ENCODE results near the gene YIPF1.
"Not testable (repeated sequence)": the region's sequence is repeated elsewhere in the genome, so short reads cannot be mapped to it uniquely, and the experiment has no call there.

The YIPF1 gene

GRCh38 chr1:53860967-53861411 is 28.6 kb downstream of the YIPF1 start:
- in situ Hi-C loops (cut with HindIII; ENCODE audit: low pct_ligation_motif_present, low pct_unique_long_range_greater_than_20kb, low sequenced_read_pairs), result no loop called here
- DNase-seq, result peak; percentile 59

GRCh38 chr1:53851571-53852285 is 37.9 kb downstream of the YIPF1 start:
- no peak for DNase-seq
- in situ Hi-C loops (cut with HindIII; ENCODE audit: low pct_ligation_motif_present, low pct_unique_long_range_greater_than_20kb, low sequenced_read_pairs), result no loop called here

DNA sequence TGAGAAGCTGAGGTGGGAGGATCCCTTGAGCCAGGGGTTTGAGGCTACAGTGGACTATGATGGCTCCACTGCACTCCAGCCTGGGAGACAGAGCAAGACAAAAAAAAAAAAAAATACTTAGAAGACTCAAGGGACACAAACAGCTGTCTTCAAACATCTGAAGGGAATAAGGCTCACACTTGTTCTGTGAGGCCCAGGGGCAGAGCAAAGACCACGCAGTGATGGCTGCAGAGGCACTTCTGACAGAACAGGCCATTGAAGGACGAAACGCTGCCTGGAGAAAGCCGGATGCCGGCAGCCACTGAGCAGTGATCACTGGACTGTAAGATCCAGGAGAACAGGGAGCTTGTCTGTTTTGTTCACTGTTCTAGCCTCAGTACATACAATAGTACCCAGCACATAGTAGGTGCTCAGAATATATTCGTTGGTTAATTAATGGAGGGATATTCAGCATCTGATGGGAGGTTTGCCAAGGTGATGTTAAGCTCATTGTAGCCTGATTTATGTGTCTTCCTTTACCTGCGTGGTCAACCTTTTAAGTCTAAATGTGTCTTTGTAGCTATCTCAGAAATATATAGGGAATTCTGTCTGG is 39.4 kb downstream of the YIPF1 start:
- in situ Hi-C loops (cut with HindIII; ENCODE audit: low pct_ligation_motif_present, low pct_unique_long_range_greater_than_20kb, low sequenced_read_pairs), result no loop called here
- no peak for DNase-seq

GRCh38 chr1:53847980-53848379 is 41.6 kb downstream of the YIPF1 start:
- in situ Hi-C loops (cut with HindIII; ENCODE audit: low pct_ligation_motif_present, low pct_unique_long_range_greater_than_20kb, low sequenced_read_pairs), result no loop called here
- no peak for DNase-seq

DNA sequence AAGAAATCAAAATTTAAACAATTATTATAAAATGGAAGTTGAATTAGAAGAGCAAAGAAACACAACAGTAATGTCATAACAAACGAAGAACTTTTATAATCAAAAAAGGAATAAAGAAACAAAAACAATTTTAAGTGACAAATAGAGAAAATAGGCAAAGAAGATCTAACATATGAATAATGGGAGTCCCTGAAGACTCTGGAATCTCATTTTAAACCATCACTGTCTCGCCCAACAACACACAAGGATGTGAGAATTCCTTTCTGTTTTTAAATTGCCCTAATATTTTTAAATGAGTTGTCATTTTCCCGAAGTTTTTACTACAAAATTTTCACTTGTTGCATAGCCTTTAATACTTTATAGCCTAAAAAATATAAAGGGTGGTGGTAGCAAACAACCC is 47.2 kb downstream of the YIPF1 start:
- DNase-seq, result no peak
- in situ Hi-C loops (cut with HindIII; ENCODE audit: low pct_ligation_motif_present, low pct_unique_long_range_greater_than_20kb, low sequenced_read_pairs), result no loop called here

- in situ Hi-C loops (cut with HindIII; ENCODE audit: low pct_ligation_motif_present, low pct_unique_long_range_greater_than_20kb, low sequenced_read_pairs), result no loop called here
Measured at GRCh38 chr1:53838654-53838974, 51.0 kb downstream of the YIPF1 start.

GRCh38 chr1:53837924-53838653 is 51.5 kb downstream of the YIPF1 start, which contains the start of gene NDC1:
Gene NDC1 (minus strand): TSS chr1:53838296. CDS start chr1:53838261, 35 bp downstream.
- in situ Hi-C loops (cut with HindIII; ENCODE audit: low pct_ligation_motif_present, low pct_unique_long_range_greater_than_20kb, low sequenced_read_pairs), result no loop called here
- DNase-seq, result peak; percentile 95

More at GRCh38 chr1:53838654-53838974, 51.0 kb downstream of the YIPF1 start:
- no peak for DNase-seq

- in situ Hi-C loops (cut with HindIII; ENCODE audit: low pct_ligation_motif_present, low pct_unique_long_range_greater_than_20kb, low sequenced_read_pairs), result no loop called here
- peak; percentile 16 for DNase-seq
Measured at GRCh38 chr1:53837646-53837923, 52.0 kb downstream of the YIPF1 start.

DNA sequence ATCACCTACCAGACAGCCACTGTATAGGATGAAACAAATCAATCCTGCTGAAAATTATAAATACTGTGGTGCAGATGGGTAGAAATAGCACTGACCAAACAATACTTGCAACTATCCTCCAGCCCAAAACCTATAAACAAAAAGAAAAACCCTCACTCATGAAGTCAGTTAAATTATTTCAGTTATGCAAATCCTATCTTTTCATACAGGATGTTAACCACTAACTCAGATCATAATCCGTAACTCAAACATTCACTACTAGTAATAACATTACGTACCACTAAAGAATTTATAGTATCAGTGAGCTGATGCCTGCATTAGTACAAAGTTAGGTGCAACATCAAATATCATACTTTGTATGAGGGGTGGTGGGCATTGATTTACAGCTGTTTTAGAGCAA is 54.1 kb downstream of the YIPF1 start:
- DNase-seq, result no peak
- in situ Hi-C loops (cut with HindIII; ENCODE audit: low pct_ligation_motif_present, low pct_unique_long_range_greater_than_20kb, low sequenced_read_pairs), result no loop called here

GRCh38 chr1:53834776-53835175 is 54.8 kb downstream of the YIPF1 start:
- in situ Hi-C loops (cut with HindIII; ENCODE audit: low pct_ligation_motif_present, low pct_unique_long_range_greater_than_20kb, low sequenced_read_pairs), result no loop called here
- DNase-seq, result no peak

- in situ Hi-C loops (cut with HindIII; ENCODE audit: low pct_ligation_motif_present, low pct_unique_long_range_greater_than_20kb, low sequenced_read_pairs), result no loop called here
- DNase-seq, result no peak
Measured at GRCh38 chr1:53833393-53833792, 56.2 kb downstream of the YIPF1 start.

DNA sequence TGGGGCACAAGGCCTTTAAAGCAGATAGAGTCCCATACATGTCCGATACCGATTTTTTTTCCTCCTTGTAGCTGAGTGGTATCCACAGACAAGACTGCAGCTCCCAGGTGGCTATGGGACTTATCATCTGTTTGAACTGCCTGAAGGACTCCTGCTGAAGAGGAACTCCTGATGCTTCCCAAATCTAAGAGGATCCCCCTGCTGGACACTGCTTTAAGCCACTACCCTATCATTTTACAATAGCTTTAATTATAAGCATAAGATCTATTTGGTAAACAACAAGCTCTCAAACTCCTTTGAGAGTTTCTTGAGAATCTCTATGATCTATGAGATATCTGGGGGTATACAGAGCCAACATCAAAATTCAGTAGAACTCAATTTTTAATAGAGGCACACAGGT is 63.2 kb downstream of the YIPF1 start:
- in situ Hi-C loops (cut with HindIII; ENCODE audit: low pct_ligation_motif_present, low pct_unique_long_range_greater_than_20kb, low sequenced_read_pairs), result no loop called here
- peak; percentile 4 for DNase-seq

- DNase-seq, result no peak
- in situ Hi-C loops (cut with HindIII; ENCODE audit: low pct_ligation_motif_present, low pct_unique_long_range_greater_than_20kb, low sequenced_read_pairs), result no loop called here
Measured at GRCh38 chr1:53825306-53825705, 64.3 kb downstream of the YIPF1 start.

DNA sequence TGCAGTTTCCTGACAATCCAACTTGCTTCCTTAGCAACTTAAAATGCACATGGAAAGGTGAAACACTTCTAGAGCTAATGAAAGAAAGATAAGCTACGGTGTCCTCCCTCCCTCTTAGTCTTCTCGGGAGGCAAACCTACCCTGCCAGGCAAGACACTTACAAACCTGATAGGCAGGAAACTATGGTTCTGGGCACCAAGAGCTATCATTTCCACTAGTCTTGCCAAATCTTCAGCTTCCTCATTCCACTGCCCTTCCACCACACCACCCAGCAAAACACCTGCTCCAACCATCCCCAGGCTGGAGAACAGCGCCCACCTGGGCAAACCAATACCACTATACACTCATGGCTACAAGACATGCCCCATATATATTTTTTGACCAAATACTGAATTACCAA is 66.7 kb downstream of the YIPF1 start:
- no peak for DNase-seq
- in situ Hi-C loops (cut with HindIII; ENCODE audit: low pct_ligation_motif_present, low pct_unique_long_range_greater_than_20kb, low sequenced_read_pairs), result no loop called here

- in situ Hi-C loops (cut with HindIII; ENCODE audit: low pct_ligation_motif_present, low pct_unique_long_range_greater_than_20kb, low sequenced_read_pairs), result no loop called here
- no peak for DNase-seq
Measured at GRCh38 chr1:53821380-53821779, 68.2 kb downstream of the YIPF1 start.

- in situ Hi-C loops (cut with HindIII; ENCODE audit: low pct_ligation_motif_present, low pct_unique_long_range_greater_than_20kb, low sequenced_read_pairs), result no loop called here
Measured at GRCh38 chr1:53819387-53819786, 70.2 kb downstream of the YIPF1 start.

DNA sequence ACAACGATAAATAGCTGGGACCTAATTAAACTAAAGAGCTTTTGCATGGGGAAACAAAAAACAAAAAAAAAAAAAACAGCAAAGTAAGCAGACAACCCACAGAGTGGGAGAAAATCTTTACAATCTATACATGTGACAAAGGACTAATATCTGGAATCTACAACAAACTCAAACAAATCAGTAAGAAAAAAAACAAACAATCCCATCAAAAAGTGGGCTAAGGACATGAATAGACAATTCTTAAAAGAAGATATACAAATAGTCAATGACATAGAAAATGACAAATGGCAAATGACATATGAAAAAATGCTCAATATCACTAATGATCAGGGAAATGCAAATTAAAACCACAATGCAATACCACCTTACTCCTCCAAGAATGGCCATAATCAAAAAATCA is 73.0 kb downstream of the YIPF1 start:
- DNase-seq; in situ Hi-C loops (cut with HindIII; ENCODE audit: low pct_ligation_motif_present, low pct_unique_long_range_greater_than_20kb, low sequenced_read_pairs): not testable (repeated sequence)

More at GRCh38 chr1:53819387-53819786, 70.2 kb downstream of the YIPF1 start:
- DNase-seq, result no peak

GRCh38 chr1:53815484-53815883 is 74.1 kb downstream of the YIPF1 start:
- in situ Hi-C loops (cut with HindIII; ENCODE audit: low pct_ligation_motif_present, low pct_unique_long_range_greater_than_20kb, low sequenced_read_pairs), result not testable (repeated sequence)

GRCh38 chr1:53811414-53811851 is 78.2 kb downstream of the YIPF1 start:
- in situ Hi-C loops (cut with HindIII; ENCODE audit: low pct_ligation_motif_present, low pct_unique_long_range_greater_than_20kb, low sequenced_read_pairs), result no loop called here
- DNase-seq, result peak; percentile 28

More at GRCh38 chr1:53815484-53815883, 74.1 kb downstream of the YIPF1 start:
- not testable (repeated sequence) for DNase-seq

DNA sequence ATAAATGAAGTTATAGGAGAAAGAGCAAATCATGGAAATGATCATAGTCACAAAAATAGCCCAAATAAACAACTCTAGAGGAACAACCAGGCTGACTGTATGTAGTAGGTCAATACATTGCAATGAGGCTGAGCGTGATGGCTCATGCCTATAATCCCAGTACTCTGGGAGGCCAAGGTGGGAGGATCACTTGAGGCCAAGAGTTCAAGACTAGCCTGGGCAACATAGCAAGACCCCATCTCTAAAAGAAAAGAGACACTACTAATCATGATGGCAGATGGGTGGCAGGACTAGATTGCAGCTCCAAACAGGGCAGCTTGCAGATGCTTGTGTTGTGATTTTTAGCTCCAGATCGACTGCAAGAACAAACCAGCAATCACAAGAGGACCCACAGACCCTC is 79.1 kb downstream of the YIPF1 start:
- in situ Hi-C loops (cut with HindIII; ENCODE audit: low pct_ligation_motif_present, low pct_unique_long_range_greater_than_20kb, low sequenced_read_pairs), result no loop called here
- DNase-seq, result no peak
